Measurements from ENCODE around the gene MALL. TPM values are rescaled to one million over a fixed set of nuclear protein-coding genes. Genes with fewer than 3 reads are reported as not detected.
A peak's percentile ranks its signal among the peaks of the same experiment; 100 is the strongest.
"Not testable (repeated sequence)": the region's sequence is repeated elsewhere in the genome, so short reads cannot be mapped to it uniquely, and the experiment has no call there.

The MALL gene
- total RNA-seq, 1 donor = 5.1 TPM

DNA sequence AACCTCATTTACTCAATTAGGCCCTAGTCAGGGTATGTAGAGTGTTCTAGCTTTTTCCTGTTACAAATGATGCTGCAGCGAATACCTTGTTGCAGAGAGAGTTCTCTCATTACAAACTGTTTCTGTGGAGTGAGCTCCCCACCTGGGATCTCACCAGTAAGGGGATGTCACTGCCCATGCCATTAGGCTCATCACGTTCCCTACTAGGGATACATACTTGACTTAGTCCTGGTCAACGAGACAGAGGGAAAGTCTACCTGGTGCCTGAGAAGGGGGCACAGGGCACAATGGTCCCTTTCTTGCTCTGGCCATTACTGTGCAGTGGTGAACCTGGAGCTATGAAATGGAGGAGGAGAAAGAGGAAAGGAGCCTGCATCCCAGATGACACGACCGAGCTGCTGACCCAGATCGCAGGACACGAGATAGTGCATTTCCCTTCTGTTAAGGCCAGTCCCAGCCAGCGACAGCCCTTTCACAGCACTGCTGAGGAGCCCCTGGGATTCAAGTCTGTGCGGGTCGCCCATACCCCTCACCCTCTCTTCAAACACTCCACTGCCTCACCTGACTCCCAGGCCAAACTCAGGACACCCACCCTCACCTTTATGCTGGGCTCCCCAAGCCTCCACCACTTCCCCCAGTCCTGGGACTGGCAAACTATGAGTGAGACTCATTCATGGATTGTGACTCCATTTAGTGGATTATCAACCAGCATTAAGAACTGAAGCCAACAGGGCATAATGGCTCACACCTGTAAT is 16.0 kb downstream of the MALL start:
- TF ChIP-seq, protein P1, sequence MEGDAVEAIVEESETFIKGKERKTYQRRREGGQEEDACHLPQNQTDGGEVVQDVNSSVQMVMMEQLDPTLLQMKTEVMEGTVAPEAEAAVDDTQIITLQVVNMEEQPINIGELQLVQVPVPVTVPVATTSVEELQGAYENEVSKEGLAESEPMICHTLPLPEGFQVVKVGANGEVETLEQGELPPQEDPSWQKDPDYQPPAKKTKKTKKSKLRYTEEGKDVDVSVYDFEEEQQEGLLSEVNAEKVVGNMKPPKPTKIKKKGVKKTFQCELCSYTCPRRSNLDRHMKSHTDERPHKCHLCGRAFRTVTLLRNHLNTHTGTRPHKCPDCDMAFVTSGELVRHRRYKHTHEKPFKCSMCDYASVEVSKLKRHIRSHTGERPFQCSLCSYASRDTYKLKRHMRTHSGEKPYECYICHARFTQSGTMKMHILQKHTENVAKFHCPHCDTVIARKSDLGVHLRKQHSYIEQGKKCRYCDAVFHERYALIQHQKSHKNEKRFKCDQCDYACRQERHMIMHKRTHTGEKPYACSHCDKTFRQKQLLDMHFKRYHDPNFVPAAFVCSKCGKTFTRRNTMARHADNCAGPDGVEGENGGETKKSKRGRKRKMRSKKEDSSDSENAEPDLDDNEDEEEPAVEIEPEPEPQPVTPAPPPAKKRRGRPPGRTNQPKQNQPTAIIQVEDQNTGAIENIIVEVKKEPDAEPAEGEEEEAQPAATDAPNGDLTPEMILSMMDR (IDR thresholded peaks at IDR 0.05; ENCODE audit: extremely low read depth, low read depth, low read length) = no peak
- Histone ChIP-seq H3K9me3 (ENCODE audit: low read depth, low read length) (no peaks in the 10 kb centered on the region), H3K4me2 (ENCODE audit: insufficient read depth, low read length) (no peak overlapping the region), H3K4me1 (ENCODE audit: insufficient read depth, low read length) (peaks cover 20% of the 10 kb centered on the region), H3K79me2 (ENCODE audit: insufficient read depth, low read length) (no peaks in the 10 kb centered on the region), H3K36me3 (ENCODE audit: insufficient read depth, low read length) (no peaks in the 10 kb centered on the region), H4K20me1 (ENCODE audit: insufficient read depth, low read length) (no peaks in the 10 kb centered on the region), H3K4me3 (ENCODE audit: insufficient read depth, low read length) (no peak overlapping the region), H2AFZ (ENCODE audit: low read length) (no peak overlapping the region), H3K27ac (ENCODE audit: low read depth, low read length) (peak overlapping the region; percentile 98), H3K27me3 (ENCODE audit: insufficient read depth, low read length) (no peaks in the 10 kb centered on the region)
- DNase-seq (ENCODE audit: insufficient read length, low spot score, missing footprints) = no peak

DNA sequence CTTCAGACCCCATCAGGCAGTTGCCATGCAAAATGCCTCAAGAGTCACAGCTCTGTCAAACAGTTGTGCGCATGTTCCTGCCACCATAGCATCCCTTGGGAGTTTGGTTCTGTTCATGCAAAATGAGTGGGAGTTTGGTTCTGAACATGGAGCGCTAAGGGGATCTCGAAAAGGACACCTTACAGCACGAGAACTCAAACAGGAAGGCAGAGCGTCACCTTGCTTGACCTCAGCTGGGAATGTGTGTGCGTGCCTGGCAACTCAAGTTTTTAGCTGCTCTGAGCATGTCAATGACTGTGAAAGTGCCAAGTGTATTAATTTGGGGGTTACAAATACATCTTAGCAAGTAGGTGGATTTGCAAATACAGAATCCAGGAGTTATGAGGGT is 16.6 kb downstream of the MALL start:
- H3K9me3 ChIP-seq (ENCODE audit: low read depth, low read length) = no peaks in the 10 kb centered on the region
- H3K27me3 ChIP-seq (ENCODE audit: insufficient read depth, low read length) = no peaks in the 10 kb centered on the region
- no peak overlapping the region for H2AFZ ChIP-seq (ENCODE audit: low read length)
- no peaks in the 10 kb centered on the region for H3K79me2 ChIP-seq (ENCODE audit: insufficient read depth, low read length)
- H3K4me3 ChIP-seq (ENCODE audit: insufficient read depth, low read length) = no peak overlapping the region
- no peak overlapping the region for H3K4me2 ChIP-seq (ENCODE audit: insufficient read depth, low read length)
- no peak for DNase-seq (ENCODE audit: insufficient read length, low spot score, missing footprints)
- H3K36me3 ChIP-seq (ENCODE audit: insufficient read depth, low read length) = no peaks in the 10 kb centered on the region
- H3K27ac ChIP-seq (ENCODE audit: low read depth, low read length) = no peak overlapping the region
- peaks cover 18% of the 10 kb centered on the region for H3K4me1 ChIP-seq (ENCODE audit: insufficient read depth, low read length)
- TF ChIP-seq, protein P1 (IDR thresholded peaks at IDR 0.05; ENCODE audit: extremely low read depth, low read depth, low read length) = no peak
- no peaks in the 10 kb centered on the region for H4K20me1 ChIP-seq (ENCODE audit: insufficient read depth, low read length)

- no peaks in the 10 kb centered on the region for H4K20me1 ChIP-seq (ENCODE audit: insufficient read depth, low read length)
- no peak for DNase-seq (ENCODE audit: insufficient read length, low spot score, missing footprints)
- no peaks in the 10 kb centered on the region for H3K36me3 ChIP-seq (ENCODE audit: insufficient read depth, low read length)
- H3K27ac ChIP-seq (ENCODE audit: low read depth, low read length) = no peak overlapping the region
- H3K27me3 ChIP-seq (ENCODE audit: insufficient read depth, low read length) = no peaks in the 10 kb centered on the region
- H2AFZ ChIP-seq (ENCODE audit: low read length) = no peak overlapping the region
- H3K4me3 ChIP-seq (ENCODE audit: insufficient read depth, low read length) = no peak overlapping the region
- H3K4me2 ChIP-seq (ENCODE audit: insufficient read depth, low read length) = no peak overlapping the region
- H3K4me1 ChIP-seq (ENCODE audit: insufficient read depth, low read length) = peaks cover 16% of the 10 kb centered on the region
- H3K9me3 ChIP-seq (ENCODE audit: low read depth, low read length) = no peaks in the 10 kb centered on the region
- TF ChIP-seq, protein P1 (IDR thresholded peaks at IDR 0.05; ENCODE audit: extremely low read depth, low read depth, low read length) = no peak
- no peaks in the 10 kb centered on the region for H3K79me2 ChIP-seq (ENCODE audit: insufficient read depth, low read length)
Observed at GRCh38 chr2:110097506-110098220, 18.0 kb downstream of the MALL start.

DNA sequence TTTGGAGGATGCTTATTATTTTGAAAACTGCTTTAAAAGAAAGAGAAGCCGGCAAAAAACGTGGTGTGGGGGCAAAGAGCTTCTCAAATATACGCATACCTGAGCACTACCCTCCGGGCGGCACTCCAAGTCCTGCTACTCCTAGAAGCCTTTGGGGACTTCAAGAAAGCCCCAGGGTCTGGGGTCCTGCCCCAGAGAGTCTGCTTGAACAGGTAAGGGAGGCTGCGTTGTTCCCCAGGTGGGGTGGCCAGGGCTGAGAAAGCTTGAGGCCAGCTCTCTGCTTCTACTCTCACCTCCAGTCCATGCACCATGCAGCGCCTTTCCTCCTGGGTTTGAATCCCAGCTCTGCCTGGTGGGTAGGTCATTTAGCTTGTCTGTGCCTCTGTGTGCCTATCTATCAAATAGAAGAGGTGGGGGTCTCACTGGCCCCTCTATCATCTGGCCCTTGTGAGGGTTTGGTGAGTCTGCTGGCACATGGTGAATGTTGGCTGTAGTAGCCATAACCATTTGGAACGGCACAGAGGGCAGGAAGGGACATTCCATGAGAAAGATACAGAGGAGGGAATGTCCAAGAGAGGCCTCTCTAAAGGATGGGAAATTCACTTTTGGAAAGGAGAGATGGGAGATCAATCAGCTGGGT is 19.5 kb downstream of the MALL start:
- Histone ChIP-seq H4K20me1 (ENCODE audit: insufficient read depth, low read length) (no peaks in the 10 kb centered on the region), H3K27me3 (ENCODE audit: insufficient read depth, low read length) (no peaks in the 10 kb centered on the region), H2AFZ (ENCODE audit: low read length) (no peak overlapping the region), H3K4me2 (ENCODE audit: insufficient read depth, low read length) (no peak overlapping the region), H3K9me3 (ENCODE audit: low read depth, low read length) (no peaks in the 10 kb centered on the region), H3K36me3 (ENCODE audit: insufficient read depth, low read length) (no peaks in the 10 kb centered on the region), H3K79me2 (ENCODE audit: insufficient read depth, low read length) (no peaks in the 10 kb centered on the region), H3K27ac (ENCODE audit: low read depth, low read length) (no peak overlapping the region), H3K4me1 (ENCODE audit: insufficient read depth, low read length) (peaks cover 4% of the 10 kb centered on the region), H3K4me3 (ENCODE audit: insufficient read depth, low read length) (no peak overlapping the region)
- DNase-seq (ENCODE audit: insufficient read length, low spot score, missing footprints) = no peak
- TF ChIP-seq, protein P1 (IDR thresholded peaks at IDR 0.05; ENCODE audit: extremely low read depth, low read depth, low read length) = no peak

DNA sequence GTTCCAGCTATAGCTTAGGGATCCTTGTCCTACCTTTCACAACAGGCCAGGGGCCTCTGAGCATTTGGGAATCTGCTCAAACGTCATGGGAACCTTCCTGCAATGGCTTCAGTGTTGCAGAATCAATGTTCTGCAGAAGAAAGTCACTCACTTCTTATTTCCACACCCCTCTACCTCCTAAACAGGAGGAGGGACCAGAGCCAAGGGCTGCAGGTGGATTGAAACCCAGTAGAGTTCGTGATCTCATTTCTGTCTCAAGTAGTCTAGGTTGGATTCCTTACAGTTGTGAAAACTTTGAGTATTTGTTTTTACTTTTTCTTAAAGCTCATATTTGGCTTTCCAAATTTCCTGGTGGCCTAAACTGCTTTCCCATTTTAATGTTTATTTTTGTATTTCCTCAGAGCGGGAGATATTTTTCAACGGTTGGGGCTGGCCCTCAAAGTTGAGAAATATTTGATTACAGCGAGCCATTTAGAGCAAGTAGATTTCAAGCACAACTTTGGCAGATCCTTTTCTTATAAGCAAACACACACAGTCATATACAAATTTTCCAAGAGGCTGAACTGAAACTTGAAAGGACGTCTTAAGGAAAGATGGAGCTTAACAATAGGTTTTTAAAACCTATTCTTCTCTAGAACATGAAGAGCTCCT is 20.6 kb downstream of the MALL start:
- not testable (repeated sequence) for H3K79me2 ChIP-seq (ENCODE audit: insufficient read depth, low read length); H3K4me2 ChIP-seq (ENCODE audit: insufficient read depth, low read length); H3K27me3 ChIP-seq (ENCODE audit: insufficient read depth, low read length); DNase-seq (ENCODE audit: insufficient read length, low spot score, missing footprints); H4K20me1 ChIP-seq (ENCODE audit: insufficient read depth, low read length); H3K4me1 ChIP-seq (ENCODE audit: insufficient read depth, low read length); H3K4me3 ChIP-seq (ENCODE audit: insufficient read depth, low read length); H3K9me3 ChIP-seq (ENCODE audit: low read depth, low read length); H3K27ac ChIP-seq (ENCODE audit: low read depth, low read length); H3K36me3 ChIP-seq (ENCODE audit: insufficient read depth, low read length)
- peak overlapping the region; percentile 42 for H2AFZ ChIP-seq (ENCODE audit: low read length)

All from osteoblast (primary cell).